ENCODE data around the gene SNTB2.
"Not testable (repeated sequence)": the region's sequence is repeated elsewhere in the genome, so short reads cannot be mapped to it uniquely, and the experiment has no call there.

The SNTB2 gene

GRCh38 chr16:69239851-69240250 is 52.9 kb downstream of the SNTB2 start:
- no peak for DNase-seq

- DNase-seq, result no peak
Measured at GRCh38 chr16:69240331-69240730, 53.4 kb downstream of the SNTB2 start.

GRCh38 chr16:69241926-69242325 is 55.0 kb downstream of the SNTB2 start:
- DNase-seq, result no peak

GRCh38 chr16:69243479-69243878 is 56.5 kb downstream of the SNTB2 start:
- DNase-seq, result no peak

GRCh38 chr16:69244336-69244735 is 57.4 kb downstream of the SNTB2 start:
- DNase-seq, result no peak

- no peak for DNase-seq
Measured at GRCh38 chr16:69250081-69250480, 63.1 kb downstream of the SNTB2 start.

- DNase-seq, result peak in 1 of 2 donors; percentile 7
Measured at GRCh38 chr16:69253870-69254341, 66.9 kb downstream of the SNTB2 start.

- not testable (repeated sequence) for DNase-seq
Measured at GRCh38 chr16:69259428-69259764, 72.4 kb downstream of the SNTB2 start.

- DNase-seq, result no peak
Measured at GRCh38 chr16:69260019-69260418, 73.1 kb downstream of the SNTB2 start.

GRCh38 chr16:69260506-69260905 is 73.5 kb downstream of the SNTB2 start:
- DNase-seq, result no peak

- DNase-seq, result no peak
Measured at GRCh38 chr16:69266334-69267063, 79.5 kb downstream of the SNTB2 start.

- no peak for DNase-seq
Measured at GRCh38 chr16:69267633-69268032, 80.7 kb downstream of the SNTB2 start.

- DNase-seq, result no peak
Measured at GRCh38 chr16:69270395-69270794, 83.4 kb downstream of the SNTB2 start.

GRCh38 chr16:69270831-69271230 is 83.9 kb downstream of the SNTB2 start:
- no peak for DNase-seq

- DNase-seq, result no peak
Measured at GRCh38 chr16:69273009-69273408, 86.0 kb downstream of the SNTB2 start.

GRCh38 chr16:69274699-69275235 is 87.8 kb downstream of the SNTB2 start:
- no peak for DNase-seq

- no peak for DNase-seq
Measured at GRCh38 chr16:69276148-69277115, 89.5 kb downstream of the SNTB2 start.

GRCh38 chr16:69277413-69277812 is 90.4 kb downstream of the SNTB2 start:
- DNase-seq, result no peak

GRCh38 chr16:69283851-69284250 is 96.9 kb downstream of the SNTB2 start:
- DNase-seq, result no peak

- no peak for DNase-seq
Measured at GRCh38 chr16:69285240-69285639, 98.3 kb downstream of the SNTB2 start.

- peak in 1 of 2 donors; percentile 75 for DNase-seq
Measured at GRCh38 chr16:69286941-69287713, 100.2 kb downstream of the SNTB2 start.

- DNase-seq, result not testable (repeated sequence)
Measured at GRCh38 chr16:69291657-69292056, 104.7 kb downstream of the SNTB2 start.

GRCh38 chr16:69293401-69293800 is 106.4 kb downstream of the SNTB2 start:
- no peak for DNase-seq
